Thyroid gland (tissue), 4 donors: ENCODE results near the gene KLRB1.

Experiments
- CTCF ChIP-seq, 6 experiments: fragments of 200-600 bp in 3 of 6; fragments of 450-650 bp in 3 of 6; sonication (generic) in 3 of 6; IDR thresholded peaks; one replicate each; pipeline ENCODE4 v1.5.1; 2016 to 2019; ENCODE audit warnings: antibody characterized with exemption in 6 of 6, mild to moderate bottlenecking in 2 of 6, inconsistent platforms in 1 of 6, moderate library complexity in 1 of 6
- POLR2A ChIP-seq, 2 donors: fragments of 450-650 bp; IDR thresholded peaks; one replicate each; pipeline ENCODE4 v1.6.1; 2017; ENCODE audit warnings: antibody characterized with exemption in 2 of 2, mild to moderate bottlenecking in 2 of 2, moderate library complexity in 1 of 2

GRCh38 chr12:9606736-9607372, 862 bp downstream of the KLRB1 start:
- TF ChIP-seq CTCF (IDR thresholded peaks at IDR 0.05) = no peak
- TF ChIP-seq POLR2A (IDR thresholded peaks at IDR 0.05) = no peak
